PC-9 (cell line): Measurements from ENCODE around the gene ADAMTS6.

Source experiments
- CTCF ChIP-seq: fragments of 200-600 bp; sonication (generic); conservative IDR thresholded peaks from 2 replicates; pipeline ENCODE4 v1.6.1; 2017; ENCODE audit warnings: mixed run types, antibody characterized with exemption, mild to moderate bottlenecking, moderate library complexity
- EZH2 ChIP-seq: fragments of 200-600 bp; sonication (generic); IDR thresholded peaks from 2 replicates; pipeline ENCODE4 v1.8.0; 2017; ENCODE audit warnings: antibody characterized with exemption, low read depth

GRCh38 chr5:65102976-65103711 lies 378.6 kb downstream of the ADAMTS6 start:
- no peak for TF ChIP-seq EZH2
- peak; percentile 50 for TF ChIP-seq CTCF
